GM21390 (cell line): ENCODE results near the gene ATP2A2.
"Not testable (repeated sequence)": the region's sequence is repeated elsewhere in the genome, so short reads cannot be mapped to it uniquely, and the experiment has no call there.

Source experiments
- ATAC-seq: cut with Tn5 transposase; IDR thresholded peaks from one replicate; pipeline ENCODE4 v1.9.1; 2021; ENCODE audit not compliant: unreplicated experiment

Gene ATP2A2

GRCh38 chr12:110365489-110366320 is 84.7 kb downstream of the ATP2A2 start:
- ATAC-seq = no peak

- no peak for ATAC-seq
Measured at GRCh38 chr12:110366321-110367142, 85.5 kb downstream of the ATP2A2 start.

GRCh38 chr12:110367181-110367864 is 86.3 kb downstream of the ATP2A2 start:
- no peak for ATAC-seq

- no peak for ATAC-seq
Measured at GRCh38 chr12:110369992-110370391, 88.9 kb downstream of the ATP2A2 start.

- no peak for ATAC-seq
Measured at GRCh38 chr12:110370732-110371231, 89.7 kb downstream of the ATP2A2 start.

GRCh38 chr12:110371408-110372055 is 90.5 kb downstream of the ATP2A2 start:
- peak; percentile 51 for ATAC-seq

- no peak for ATAC-seq
Measured at GRCh38 chr12:110372056-110372425, 91.0 kb downstream of the ATP2A2 start.

- no peak for ATAC-seq
Measured at GRCh38 chr12:110373025-110373424, 92.0 kb downstream of the ATP2A2 start.

- ATAC-seq = no peak
Measured at GRCh38 chr12:110373425-110373824, 92.4 kb downstream of the ATP2A2 start.

- no peak for ATAC-seq
Measured at GRCh38 chr12:110373962-110374611, 93.0 kb downstream of the ATP2A2 start.

- not testable (repeated sequence) for ATAC-seq
Measured at GRCh38 chr12:110378131-110378790, 97.2 kb downstream of the ATP2A2 start.

GRCh38 chr12:110379197-110379596 is 98.2 kb downstream of the ATP2A2 start:
- ATAC-seq = no peak

- no peak for ATAC-seq
Measured at GRCh38 chr12:110379631-110380030, 98.6 kb downstream of the ATP2A2 start.

- ATAC-seq = no peak
Measured at GRCh38 chr12:110382683-110383082, 101.6 kb downstream of the ATP2A2 start.
